ENCODE measurements around the gene PAFAH1B2. TPM values are rescaled to one million over a fixed set of nuclear protein-coding genes. Genes with fewer than 3 reads are reported as not detected.
"Not testable (repeated sequence)": the region's sequence is repeated elsewhere in the genome, so short reads cannot be mapped to it uniquely, and the experiment has no call there.

The PAFAH1B2 gene
- polyA plus RNA-seq, 6 donors from 2014 or later: 18.0 to 23.3 (median 20.9) TPM

DNA sequence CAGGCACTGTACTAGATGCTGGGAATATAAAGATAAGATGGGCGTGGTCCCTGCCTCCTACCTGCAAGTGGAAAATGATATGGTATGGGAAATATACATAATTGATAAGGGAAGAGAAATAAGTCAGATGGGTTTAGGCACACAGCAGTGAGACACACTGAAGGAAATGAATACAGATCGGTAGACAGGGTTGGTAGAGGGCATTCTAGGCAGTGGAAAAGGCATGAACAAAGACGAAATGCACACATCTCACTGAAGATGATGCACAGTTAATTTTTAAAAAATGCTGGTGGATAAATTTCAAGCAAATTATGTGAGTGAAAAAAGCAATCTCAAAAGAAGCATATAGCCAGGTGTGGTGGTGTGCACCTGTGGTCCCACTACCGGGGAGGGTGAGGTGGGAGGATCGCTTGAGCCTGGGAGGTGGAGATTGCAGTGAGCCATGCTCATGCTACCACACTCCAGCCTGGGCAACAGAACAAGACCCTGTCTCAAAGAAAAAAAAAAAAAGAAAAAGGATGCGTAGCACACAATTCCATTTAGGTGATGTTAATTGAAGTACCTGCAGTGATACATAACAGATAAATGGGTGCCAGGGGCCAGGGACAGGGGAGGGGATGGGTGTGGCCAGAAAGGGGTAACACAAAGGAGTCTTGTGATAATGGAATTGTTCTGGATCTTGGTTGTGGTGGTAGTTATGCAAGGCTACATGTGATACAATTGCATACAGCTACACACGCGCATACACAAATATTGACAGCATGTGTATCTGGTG lies 65.5 kb downstream of the PAFAH1B2 start:
- H3K9me3 Mint-ChIP-seq; H3K27me3 Mint-ChIP-seq; DNase-seq; H3K4me3 Mint-ChIP-seq; ATAC-seq (ENCODE audit: low read depth in 2 of 2); H3K4me1 Mint-ChIP-seq: not testable (repeated sequence)
- Mint-ChIP-seq H3K36me3 (peaks cover 18 to 37% of the 10 kb centered on the region in 2 donors), H3K27ac (peak overlapping the region in 4 of 6 donors; percentile 4 to 62 (median 18))

DNA sequence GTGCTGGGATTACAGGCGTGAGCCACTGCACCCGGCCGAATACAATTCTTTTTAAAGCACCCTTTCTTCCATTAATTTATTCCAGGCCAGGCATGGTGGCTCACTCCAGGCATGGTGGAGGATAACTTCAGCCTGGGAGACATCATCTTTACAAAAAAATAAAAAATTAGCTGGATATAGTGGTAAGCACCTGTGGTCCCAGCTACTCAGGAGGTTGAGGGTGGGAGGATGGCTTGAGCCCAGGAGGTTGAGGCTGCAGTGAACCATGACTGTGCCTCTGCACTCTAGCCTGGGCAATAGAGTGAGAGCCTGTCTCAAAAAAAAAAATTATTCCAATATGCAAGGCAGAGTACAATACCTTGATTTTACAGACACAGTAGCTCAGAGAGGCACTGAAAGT lies 66.5 kb downstream of the PAFAH1B2 start:
- Mint-ChIP-seq H3K27me3 (no peaks in the 10 kb centered on the region), H3K4me3 (no peak overlapping the region), H3K27ac (peak overlapping the region in 2 of 6 donors; percentile 27 to 92), H3K36me3 (peaks cover 9 to 31% of the 10 kb centered on the region in 2 donors), H3K9me3 (no peaks in the 10 kb centered on the region), H3K4me1 (peaks cover 0 to 5% (median 1%) of the 10 kb centered on the region in 3 donors)
- no peak for ATAC-seq (ENCODE audit: low read depth in 2 of 2)
- no peak for DNase-seq

DNA sequence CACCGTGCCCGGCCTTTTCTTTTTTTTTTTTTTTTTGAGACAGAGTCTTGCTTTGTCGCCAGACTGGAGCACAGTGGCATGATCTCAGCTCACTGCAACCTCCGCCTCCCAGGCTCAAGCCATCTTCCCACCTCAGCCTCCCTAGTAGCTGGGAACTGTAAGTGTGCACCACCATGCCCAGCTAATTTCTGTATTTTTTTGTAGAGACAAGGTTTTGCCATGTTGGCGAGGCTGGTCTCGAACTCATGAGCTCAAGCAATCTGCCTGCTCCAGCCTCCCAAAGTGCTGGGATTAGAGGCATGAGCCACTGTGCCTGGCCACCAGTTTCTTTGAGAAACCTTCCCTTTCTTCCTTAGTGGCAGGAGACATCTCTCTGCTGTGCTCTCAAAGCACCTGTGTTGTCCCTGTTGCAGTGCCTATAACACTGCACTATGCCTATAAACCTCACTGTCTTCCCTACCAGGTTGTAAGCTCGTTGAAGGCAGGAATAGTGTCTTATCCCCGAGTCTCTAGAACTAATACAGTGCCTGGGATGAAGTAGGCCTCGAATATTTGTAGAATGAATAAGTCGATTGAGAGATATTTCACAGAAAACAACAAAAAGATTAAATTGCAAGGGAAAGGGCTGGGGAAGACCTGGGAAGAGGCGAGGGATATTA lies 68.7 kb downstream of the PAFAH1B2 start:
- H3K27me3 Mint-ChIP-seq: no peaks in the 10 kb centered on the region
- H3K4me3 Mint-ChIP-seq: no peak overlapping the region
- H3K4me1 Mint-ChIP-seq: peaks cover 0 to 5% (median 1%) of the 10 kb centered on the region in 3 donors
- DNase-seq (no peak), ATAC-seq (ENCODE audit: low read depth in 2 of 2) (no peak)
- H3K9me3 Mint-ChIP-seq: no peaks in the 10 kb centered on the region
- peak overlapping the region in 2 of 6 donors; percentile 24 to 34 for H3K27ac Mint-ChIP-seq
- H3K36me3 Mint-ChIP-seq: peaks cover 9 to 31% of the 10 kb centered on the region in 2 donors

DNA sequence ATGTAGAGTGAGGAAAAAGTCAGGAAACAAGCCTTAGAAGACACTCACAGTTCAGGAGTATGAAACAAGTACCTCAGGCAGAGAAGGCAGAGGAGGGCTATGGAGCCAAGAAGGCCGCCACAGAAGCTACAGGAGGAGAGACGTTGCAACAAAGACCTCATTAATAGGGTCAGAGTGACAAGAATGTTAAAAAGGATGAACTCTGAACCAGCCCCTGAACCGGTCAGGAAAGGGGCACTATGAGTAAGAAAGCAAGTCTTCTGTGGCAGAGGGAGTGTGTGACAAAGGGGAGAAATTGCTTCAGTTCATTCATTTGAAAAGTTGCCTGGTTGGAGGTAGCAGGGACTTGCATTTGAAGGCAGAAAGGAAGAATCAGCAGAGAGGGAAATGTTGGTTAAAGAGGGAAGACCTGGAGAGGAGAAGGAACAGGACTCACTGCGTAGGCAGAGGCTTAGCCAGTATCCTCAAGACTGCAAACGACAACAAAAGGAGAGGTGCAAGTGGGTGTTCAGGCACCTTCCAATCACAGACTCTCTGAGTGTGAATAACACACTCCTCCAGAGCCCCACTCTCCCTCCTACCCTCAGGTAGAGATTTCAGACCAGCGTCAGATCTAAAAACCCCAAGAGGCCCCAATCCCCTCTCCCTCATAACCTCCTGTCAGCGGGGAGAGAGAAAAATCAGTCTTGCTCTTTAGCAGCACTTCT lies 70.5 kb downstream of the PAFAH1B2 start:
- no peaks in the 10 kb centered on the region for H3K27me3 Mint-ChIP-seq
- H3K27ac Mint-ChIP-seq: peak overlapping the region in 4 of 6 donors; percentile 14 to 83 (median 47)
- ATAC-seq (ENCODE audit: low read depth in 2 of 2) (no peak), DNase-seq (no peak)
- no peak overlapping the region for H3K4me3 Mint-ChIP-seq
- no peaks in the 10 kb centered on the region for H3K9me3 Mint-ChIP-seq
- H3K36me3 Mint-ChIP-seq: peaks cover 14 to 43% of the 10 kb centered on the region in 2 donors
- H3K4me1 Mint-ChIP-seq: peaks cover 1 to 6% (median 5%) of the 10 kb centered on the region in 3 donors

DNA sequence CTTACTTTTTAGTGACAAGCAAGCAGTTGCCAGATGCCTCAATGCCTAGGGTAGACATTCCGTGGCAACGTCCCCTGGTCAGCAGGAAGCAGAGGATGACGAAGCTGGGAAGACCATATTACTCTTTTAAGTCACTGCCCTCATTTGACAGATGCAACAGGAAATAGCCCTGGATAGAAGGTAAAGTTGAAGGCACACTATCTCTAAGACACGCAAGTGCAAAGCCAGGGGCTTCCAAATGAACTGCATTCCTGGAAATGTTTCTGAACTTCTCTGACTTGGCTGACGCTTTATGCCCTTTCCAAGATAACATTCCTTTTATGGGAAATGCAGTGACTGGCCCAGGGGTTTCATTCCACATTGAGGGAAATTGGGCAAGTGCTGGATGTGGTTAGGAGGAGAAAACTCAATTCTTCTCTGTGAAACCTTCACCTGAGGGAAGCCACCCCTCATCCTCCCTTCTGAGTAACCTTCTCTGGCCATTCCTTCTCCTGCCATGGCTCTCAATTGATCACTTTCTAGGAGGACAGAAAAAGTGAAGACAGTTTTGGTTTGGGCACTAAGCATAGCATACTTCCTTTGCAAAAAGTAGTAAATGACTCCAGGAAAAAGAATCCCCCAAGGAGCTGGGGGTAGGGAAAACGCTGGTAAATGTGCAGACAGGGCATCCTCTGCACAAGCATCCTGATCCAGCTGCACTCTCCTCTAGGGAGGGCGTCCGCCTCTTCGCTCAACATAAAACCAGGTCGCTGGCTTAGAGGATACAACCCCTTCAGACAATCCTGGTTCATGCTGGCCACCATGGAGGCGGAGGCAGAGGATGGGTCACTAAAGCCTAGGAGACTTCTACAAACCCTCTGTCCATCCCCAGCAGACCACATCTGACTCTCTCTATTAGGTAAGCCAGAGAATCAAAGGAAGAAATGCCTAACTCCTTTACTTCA lies 73.3 kb downstream of the PAFAH1B2 start:
- Mint-ChIP-seq H3K36me3 (peaks cover 11 to 34% of the 10 kb centered on the region in 2 donors), H3K27me3 (no peaks in the 10 kb centered on the region), H3K27ac (peak overlapping the region in 3 of 6 donors; percentile 10 to 90 (median 38)), H3K9me3 (no peaks in the 10 kb centered on the region), H3K4me1 (peaks cover 0 to 11% (median 4%) of the 10 kb centered on the region in 3 donors), H3K4me3 (no peak overlapping the region)
- DNase-seq (no peak), ATAC-seq (ENCODE audit: low read depth in 2 of 2) (no peak)

DNA sequence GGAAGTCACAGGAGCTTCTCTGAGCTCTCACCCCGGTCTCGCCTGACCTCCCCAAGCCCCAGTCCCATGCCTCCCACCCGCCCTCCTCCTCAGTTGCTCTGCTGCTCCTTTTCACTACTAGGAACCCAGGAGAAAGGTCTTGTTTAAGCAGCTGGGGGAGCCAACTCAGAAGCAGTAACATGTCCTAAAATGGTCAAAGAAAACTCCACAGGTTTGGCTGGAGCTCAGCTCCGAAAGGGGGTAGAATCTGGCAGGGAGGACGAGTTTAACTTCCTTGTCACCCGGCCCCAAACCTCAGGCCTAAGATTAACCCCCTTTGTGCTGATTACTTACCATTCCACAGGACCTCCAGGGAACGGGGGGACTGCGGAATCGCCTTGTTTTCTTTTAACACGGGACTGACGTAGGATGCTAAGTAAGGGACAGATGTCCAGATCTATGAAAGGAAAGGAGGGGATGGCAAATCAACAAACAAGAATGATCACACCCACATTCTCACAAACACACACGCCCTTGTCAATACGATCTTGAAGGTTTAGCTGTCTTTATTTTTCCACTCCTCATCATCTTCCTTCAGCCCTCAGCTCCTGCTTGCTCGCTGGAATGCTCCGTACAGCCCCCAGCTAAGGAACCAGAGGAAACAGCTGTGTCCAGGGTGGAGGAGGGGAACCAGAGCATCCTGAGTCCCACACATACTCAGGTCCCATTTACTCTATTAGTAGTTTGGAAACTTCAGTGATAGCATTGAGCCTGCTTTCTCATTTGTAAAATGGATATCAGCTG lies 74.2 kb downstream of the PAFAH1B2 start:
- no peak overlapping the region for H3K4me3 Mint-ChIP-seq
- H3K36me3 Mint-ChIP-seq: peaks cover 11 to 28% of the 10 kb centered on the region in 2 donors
- no peak for ATAC-seq (ENCODE audit: low read depth in 2 of 2)

DNA sequence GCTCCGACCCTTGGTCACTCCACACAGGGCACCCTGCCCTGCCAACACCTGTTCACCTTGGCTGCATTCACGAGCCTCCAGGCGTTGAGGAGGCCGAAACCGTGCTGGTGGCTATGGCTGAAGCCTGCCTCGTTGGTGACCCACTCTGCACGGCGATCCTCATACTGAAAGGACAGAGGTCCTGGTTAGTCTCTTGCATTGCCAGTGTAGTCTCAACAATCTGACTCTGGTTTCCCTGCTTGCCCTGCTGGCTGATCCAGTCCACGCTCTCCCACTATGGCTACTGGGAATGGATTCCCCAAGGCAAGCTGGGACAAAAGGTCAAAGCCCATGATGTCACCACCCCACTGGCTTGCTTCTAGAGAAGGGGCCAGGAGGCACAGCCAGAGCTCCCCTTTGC lies 74.9 kb downstream of the PAFAH1B2 start:
- peaks cover 11 to 22% of the 10 kb centered on the region in 2 donors for H3K36me3 Mint-ChIP-seq
- peaks cover 0 to 11% (median 4%) of the 10 kb centered on the region in 3 donors for H3K4me1 Mint-ChIP-seq

More for the DNA sequence above, 74.2 kb downstream of the PAFAH1B2 start:
- Mint-ChIP-seq H3K9me3 (no peaks in the 10 kb centered on the region), H3K27ac (peak overlapping the region in 3 of 6 donors; percentile 51 to 92 (median 62)), H3K4me1 (peaks cover 0 to 11% (median 4%) of the 10 kb centered on the region in 3 donors), H3K27me3 (no peaks in the 10 kb centered on the region)
- DNase-seq: no peak

DNA sequence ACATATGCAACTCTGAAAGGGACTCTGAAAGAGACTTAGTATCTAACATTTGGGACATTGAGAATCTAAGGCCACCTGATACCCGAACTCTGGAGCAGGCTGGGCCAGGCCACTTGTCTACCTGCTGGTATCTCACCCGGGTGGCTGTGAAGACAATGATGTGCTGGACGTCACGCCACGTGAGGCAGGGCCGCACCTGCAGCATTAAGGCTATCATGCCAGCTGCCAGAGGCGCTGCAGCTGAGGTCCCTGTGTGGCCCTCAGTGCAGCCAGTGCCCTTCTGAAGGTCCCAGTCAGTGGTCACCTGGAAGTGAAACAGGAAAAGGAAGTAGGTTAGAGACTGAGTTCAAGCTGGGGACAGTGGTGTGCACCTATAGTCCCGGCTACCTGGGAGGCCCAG lies 75.4 kb downstream of the PAFAH1B2 start:
- peak overlapping the region in 1 of 6 donors; percentile 83 for H3K27ac Mint-ChIP-seq
- DNase-seq (no peak), ATAC-seq (ENCODE audit: low read depth in 2 of 2) (no peak)
- H3K4me1 Mint-ChIP-seq: peaks cover 0 to 11% (median 4%) of the 10 kb centered on the region in 3 donors
- H3K36me3 Mint-ChIP-seq: peaks cover 7 to 18% of the 10 kb centered on the region in 2 donors
- H3K27me3 Mint-ChIP-seq: no peaks in the 10 kb centered on the region
- no peaks in the 10 kb centered on the region for H3K9me3 Mint-ChIP-seq
- H3K4me3 Mint-ChIP-seq: no peak overlapping the region

More for the DNA sequence above, 74.9 kb downstream of the PAFAH1B2 start:
- Mint-ChIP-seq H3K27ac (peak overlapping the region in 2 of 6 donors; percentile 42 to 81), H3K9me3 (no peaks in the 10 kb centered on the region), H3K27me3 (no peaks in the 10 kb centered on the region), H3K4me3 (no peak overlapping the region)
- no peak for ATAC-seq (ENCODE audit: low read depth in 2 of 2)
- DNase-seq: no peak

DNA sequence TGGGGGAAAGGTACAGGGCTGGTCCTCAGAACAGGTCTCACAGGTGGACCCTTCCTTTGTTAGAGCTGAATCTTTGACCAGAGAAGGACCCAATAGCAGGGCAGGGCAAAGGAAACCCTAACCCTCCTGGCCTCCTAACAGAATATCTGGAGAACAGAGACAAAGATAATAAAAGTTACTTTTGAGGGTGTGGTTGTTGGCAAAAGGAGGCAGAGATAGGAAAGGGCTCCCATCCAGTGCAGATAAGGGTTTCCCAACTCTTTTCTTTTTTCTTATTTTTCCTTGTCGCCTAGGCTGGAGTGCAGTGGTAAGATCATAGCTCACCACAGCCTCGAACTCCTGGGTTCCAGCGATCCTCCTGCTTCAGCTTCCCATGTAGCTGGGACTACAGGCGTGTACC lies 75.9 kb downstream of the PAFAH1B2 start:
- H3K4me1 Mint-ChIP-seq: peaks cover 0 to 11% (median 4%) of the 10 kb centered on the region in 3 donors
- no peaks in the 10 kb centered on the region for H3K27me3 Mint-ChIP-seq
- peak overlapping the region in 3 of 6 donors; percentile 31 to 83 (median 34) for H3K27ac Mint-ChIP-seq
- H3K9me3 Mint-ChIP-seq: no peaks in the 10 kb centered on the region
- ATAC-seq (ENCODE audit: low read depth in 2 of 2) (no peak), DNase-seq (no peak)
- no peak overlapping the region for H3K4me3 Mint-ChIP-seq
- peaks cover 5 to 13% of the 10 kb centered on the region in 2 donors for H3K36me3 Mint-ChIP-seq

DNA sequence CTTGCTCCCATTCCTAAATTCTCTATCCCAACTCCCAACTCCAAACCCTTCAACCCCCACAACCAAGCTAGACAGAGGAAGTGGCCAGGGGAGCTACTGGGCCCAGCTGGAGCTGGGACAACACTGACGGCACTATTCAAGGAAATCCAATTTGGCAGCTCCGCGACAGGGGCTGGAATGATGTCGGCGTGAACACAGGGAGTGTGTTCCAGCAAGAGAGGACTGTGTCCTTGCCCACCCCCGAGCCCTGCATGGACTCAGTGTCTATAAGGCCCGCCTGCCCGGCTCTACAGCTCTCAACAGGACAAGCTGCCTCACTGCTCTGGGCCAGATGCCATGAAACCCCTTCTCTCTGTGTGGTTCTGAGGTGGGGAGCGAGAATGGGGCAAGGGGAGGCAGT lies 76.5 kb downstream of the PAFAH1B2 start:
- peaks cover 0 to 11% (median 4%) of the 10 kb centered on the region in 3 donors for H3K4me1 Mint-ChIP-seq
- H3K27ac Mint-ChIP-seq: peak overlapping the region in 4 of 6 donors; percentile 7 to 51 (median 26)
- no peak overlapping the region for H3K4me3 Mint-ChIP-seq
- peaks cover 5 to 13% of the 10 kb centered on the region in 2 donors for H3K36me3 Mint-ChIP-seq
- H3K27me3 Mint-ChIP-seq: no peaks in the 10 kb centered on the region
- no peaks in the 10 kb centered on the region for H3K9me3 Mint-ChIP-seq
- ATAC-seq (ENCODE audit: low read depth in 2 of 2): no peak
- no peak for DNase-seq

DNA sequence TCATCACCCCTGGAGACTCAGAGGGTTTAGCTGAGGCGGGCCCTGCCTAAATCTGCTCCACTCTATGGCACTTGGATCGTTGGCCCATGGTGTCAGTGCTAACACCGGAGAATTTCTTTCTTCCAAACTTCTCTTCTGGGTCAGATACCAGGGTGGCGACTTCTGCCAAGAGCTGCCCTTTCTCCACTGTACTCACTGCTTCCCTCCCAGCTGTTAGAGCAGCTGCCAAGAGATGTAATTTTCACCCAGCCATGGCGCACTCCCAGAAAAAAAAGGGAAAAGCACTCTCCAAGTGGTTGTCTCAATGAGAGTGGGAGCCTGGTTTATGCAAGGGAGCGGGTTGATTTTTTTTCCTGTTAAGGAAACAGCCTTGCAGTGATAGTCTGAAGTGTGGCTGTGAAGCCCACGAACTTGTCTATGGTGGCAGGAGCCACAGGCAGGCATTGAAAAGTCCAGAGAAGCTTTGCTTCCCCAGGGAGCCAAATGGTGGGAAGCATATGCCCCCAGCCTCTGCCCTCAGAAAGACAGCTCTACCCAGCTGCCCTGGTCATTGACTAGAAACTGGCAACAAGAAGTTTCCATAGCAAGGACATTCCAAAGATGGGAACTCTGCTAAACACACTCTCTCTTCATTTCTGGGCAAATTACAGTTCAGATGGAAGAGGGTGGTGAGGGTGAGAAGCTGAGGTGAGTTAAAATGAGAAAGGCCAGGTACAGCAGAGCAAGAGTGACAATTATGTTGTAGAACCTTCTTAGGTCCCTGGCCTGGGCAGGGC lies 77.1 kb downstream of the PAFAH1B2 start:
- Mint-ChIP-seq H3K4me1 (peaks cover 4 to 11% (median 4%) of the 10 kb centered on the region in 3 donors), H3K27me3 (no peaks in the 10 kb centered on the region), H3K27ac (peak overlapping the region in 2 of 6 donors; percentile 20 to 51), H3K9me3 (no peaks in the 10 kb centered on the region), H3K4me3 (no peak overlapping the region), H3K36me3 (peaks cover 5 to 13% of the 10 kb centered on the region in 2 donors)
- DNase-seq (no peak), ATAC-seq (ENCODE audit: low read depth in 2 of 2) (no peak)

Measured in naive B cell (primary cell).